GM18519 (cell line): ENCODE results near the gene ARHGEF6.

Experiments
- ATAC-seq: cut with Tn5 transposase; IDR thresholded peaks from one replicate; pipeline ENCODE4 v1.9.1; 2021; ENCODE audit warnings: mild to moderate bottlenecking, moderate library complexity; ENCODE audit not compliant: unreplicated experiment, low FRiP score

The ARHGEF6 gene

DNA sequence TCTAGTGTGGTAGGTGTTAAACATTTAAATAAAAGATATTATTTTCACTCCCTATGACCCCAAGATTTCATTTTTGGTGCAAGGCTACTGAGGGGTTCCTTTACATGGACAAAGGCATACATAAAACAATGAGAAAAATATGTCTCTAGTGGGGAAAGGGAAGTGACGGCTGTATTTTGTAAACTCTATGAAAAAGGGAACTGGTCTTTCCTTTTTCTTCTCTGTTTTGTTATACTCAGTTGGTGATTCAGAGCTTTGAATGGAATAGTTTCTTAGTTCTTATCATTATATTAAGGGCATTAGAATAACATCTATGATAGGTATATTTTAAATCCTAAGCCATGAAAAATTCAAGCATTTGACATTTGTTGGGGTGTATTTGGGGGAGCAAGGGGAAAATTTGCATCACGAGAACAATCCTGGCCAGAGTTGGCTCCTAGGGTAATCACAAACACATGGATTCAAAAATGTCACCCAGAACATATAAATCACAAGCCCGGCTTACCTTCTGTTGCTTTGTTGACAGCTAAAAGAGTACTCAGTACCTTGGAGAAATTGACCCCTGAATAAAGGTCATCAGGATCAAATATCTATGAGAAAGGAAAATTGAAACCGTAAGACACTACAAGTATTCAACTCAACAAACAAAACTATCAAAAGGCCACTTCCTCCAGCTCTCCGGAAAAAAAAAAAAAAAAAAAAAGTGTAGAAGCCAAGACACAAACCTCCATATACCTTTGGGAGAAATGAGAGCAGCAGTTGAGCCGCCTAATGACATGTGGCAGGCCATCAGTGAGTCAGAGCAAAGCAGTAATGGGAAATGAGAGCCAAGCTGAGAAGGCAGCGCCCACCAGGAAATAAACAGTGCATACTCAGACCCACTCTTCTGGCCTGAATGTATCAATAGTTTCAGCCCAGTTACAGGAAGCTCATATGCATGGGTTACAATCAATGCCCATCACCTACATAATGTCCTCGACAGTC is 33.4 kb downstream of the ARHGEF6 start:
- ATAC-seq, result no peak

DNA sequence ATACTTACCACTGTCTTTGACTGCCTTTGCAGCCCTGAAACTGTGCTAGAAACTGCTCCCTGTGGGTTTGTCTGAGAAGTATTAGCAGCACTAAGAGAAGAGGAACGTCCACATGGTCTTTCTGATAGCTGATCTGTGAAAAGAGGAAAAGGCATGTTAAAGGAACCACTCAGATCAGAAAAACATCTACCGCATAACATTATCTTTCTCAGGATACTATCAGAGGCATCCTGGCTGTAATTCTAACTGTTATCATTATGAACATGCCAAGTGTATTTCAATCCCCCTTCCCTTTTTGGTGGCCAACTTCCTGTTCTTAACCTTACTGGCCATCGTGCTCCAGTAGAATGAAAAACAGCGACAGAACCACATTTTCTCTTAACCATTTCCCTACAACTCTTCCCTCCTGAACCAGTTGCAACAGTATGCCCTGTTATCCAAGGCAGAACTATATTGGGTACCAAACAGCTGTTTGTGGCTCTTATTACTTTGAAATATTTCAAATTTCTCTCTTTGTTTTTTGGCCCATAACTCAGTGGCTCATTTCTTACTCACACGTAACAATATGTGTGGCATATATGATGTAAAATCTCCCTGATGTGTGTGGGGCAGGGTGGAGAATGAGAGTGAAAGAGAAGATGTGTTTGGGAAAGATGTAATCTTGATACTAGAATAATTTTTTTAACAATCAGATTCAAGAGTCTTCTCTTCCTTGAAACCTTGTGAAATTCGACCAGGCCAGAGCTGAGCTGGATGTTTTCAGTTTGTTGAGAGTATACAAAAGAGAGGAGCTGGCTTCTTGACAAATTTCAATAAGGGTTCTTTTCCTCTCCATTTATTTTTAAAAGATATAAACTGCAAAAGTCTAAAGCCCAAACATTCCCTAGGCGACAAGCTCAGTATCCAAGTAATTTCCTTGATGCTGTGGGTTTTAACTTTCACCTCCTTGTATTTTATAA is 35.2 kb downstream of the ARHGEF6 start:
- ATAC-seq, result no peak

DNA sequence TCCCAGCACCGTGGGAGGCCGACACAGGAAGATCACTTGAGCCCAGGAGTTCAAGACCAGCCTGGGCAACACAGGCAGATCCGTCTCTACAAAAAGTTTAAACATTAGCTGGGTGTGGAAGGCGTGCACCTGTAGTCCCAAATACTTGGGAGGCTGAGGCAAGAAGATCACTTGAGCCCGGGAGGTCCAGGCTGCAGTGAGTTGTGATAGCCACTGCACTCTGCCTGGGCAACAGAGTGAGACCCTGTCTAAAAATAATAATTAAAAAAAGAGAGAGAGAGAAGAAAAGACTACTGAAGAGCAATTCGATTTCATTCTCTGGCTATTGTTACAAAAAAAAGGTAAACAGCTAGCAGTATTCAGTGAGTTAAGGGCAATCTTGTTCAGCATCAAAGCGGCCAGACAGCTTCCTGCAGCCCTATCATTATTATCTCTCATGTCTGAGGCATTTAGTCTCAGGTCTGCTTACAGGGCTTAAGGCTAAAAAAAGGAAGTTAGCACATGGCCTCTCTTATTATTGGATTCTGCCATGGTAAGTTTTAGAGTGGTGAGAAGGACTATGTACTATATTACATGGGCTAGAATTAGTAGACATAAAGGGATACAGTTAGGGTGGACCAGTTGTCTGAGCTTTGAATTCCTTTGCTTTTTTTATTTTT is 37.9 kb downstream of the ARHGEF6 start:
- no peak for ATAC-seq

DNA sequence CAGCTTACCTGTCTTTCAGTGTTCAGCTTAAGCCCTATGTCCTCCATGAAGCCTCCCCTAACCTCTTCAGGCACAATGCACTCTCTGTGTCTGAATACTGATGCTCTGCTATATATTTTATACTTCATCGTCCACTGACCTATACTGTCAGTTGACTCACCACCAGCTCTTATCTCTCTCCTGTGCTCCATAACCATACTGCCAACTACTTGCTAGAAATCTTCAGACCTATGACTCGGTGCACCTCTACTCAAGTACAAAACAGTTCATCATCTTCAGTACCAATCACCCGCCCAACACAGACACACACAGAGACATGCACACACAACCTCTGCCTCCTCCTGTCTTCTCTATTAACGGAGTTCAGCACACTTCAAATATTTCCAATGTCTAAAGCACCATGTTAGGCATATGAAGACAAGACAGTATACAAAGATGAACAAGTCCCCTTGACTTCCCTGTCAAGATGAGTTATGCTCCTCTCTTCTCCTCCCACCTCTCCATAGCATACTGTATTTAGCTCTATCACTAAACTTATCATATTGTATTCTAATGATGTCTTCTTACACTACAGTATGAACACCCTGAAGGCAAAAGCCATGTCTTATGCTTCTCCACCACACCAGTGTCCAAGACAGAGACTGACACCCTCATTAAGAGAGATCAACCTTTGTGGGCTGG is 42.5 kb downstream of the ARHGEF6 start:
- no peak for ATAC-seq

DNA sequence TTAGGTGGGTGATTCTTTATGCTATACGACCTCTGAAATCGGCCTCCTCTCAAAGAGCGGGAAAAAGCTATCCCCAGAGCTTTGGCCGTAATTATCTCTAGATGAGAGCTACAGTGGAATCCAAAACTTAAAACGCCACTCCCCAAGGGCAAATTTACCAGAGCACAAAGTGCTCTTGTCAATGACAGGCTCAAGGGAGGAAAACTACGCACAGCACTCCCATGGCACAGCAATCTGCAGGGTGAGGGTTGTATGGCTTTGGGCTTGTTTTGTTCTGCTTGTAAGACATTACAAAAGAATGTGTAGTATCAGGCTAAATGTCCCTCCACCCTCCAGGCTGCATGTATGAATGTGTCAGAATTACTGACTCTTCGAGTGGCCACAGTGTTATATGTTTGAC is 44.0 kb downstream of the ARHGEF6 start:
- ATAC-seq, result no peak

DNA sequence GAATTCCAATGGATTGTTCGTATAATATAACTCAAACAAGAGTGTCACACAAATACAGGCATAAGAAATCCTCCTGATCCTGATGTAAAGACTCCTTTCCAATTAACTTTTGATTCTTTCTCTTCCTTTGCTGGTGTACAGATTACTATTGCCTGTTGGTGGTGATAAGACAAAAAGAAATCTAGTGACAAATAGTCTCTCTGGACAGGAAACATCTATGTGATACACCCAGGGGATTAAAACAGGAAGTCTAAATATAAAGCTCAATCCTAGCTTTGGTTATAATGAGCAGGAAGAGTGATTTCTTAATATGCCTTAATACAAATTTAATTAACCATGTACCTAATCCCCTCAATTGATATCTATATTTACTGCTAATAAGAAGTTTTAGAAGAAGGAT is 45.1 kb downstream of the ARHGEF6 start:
- ATAC-seq, result no peak

DNA sequence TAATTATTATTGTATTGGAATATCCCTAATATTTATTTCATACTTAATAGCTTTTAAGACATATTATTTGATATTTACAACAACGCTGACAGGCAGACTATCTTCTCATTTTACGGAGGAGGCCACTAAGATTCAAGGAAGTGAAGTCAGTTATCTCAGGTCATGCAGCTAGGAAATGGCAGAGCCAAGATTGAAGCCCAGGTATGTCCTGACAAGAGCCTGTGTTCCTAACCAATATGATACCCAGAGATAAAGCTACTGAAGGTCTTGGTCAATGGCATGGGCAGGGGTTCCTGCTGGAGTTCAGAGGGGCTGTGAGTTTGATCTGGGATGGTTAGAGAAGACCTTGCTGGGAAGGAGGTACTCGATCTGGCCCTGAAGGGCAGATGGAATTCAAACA is 47.1 kb downstream of the ARHGEF6 start:
- ATAC-seq, result no peak

DNA sequence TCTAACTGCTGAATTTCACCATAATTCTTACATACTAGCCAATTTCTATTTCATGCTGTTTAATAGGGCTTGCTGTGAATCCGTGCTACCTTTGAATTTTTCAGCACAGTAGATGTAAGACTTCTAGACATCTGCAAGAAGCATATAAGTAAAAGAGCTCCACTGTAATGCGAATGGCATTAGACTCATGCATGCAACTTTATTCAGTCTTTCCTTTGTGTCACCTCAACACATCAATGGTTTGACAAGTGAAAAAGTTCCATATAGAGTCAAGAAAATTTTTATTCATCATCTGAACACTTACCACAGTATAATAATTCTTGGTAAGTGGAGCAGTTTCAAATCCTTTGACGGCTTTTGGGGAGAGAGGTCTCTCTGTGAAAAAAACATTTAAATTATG is 48.9 kb downstream of the ARHGEF6 start:
- ATAC-seq, result no peak

DNA sequence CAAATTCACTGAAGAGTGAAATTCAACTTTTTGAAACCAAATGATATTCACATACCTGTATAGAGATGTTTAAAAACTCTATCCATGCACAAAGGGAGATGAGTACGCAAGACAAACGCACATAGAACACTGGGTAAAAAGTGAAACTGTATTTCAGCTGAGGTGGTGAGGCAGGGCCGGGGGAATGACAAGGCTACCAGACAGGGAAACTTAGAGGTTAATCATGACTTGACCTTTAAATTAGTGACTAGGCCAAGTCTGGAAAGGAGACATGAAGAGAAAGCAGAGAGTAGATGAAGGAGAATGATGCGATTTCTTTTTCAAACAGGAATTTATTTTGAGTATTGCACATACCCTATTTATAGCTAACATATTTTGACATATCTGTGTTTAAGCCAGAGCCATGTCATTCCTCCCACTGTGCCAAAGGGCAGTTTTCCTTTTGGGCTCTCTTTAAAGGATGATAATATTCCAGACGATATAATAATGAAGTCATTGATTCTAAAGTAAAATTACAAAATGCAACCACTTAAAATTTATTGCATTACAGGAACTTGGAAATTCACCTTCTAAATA is 49.4 kb downstream of the ARHGEF6 start:
- ATAC-seq, result no peak

DNA sequence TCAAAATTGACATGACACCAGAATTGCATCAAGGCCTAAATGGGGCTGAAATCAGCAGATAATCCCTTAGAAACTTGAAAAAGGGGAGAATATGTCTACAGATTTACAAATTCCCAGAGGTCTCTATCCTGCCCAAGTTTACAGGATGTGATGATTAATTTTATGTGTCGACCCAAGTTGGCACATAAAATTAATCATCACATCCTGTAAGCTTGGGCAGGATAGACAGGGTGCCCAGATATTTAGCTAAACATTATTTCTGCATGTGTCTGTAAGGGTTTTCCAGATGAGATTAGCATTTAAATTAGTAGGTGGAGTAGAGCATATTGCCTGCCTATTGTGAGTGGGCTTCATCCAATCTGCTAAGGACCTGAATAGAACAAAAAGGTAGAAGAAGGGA is 52.3 kb downstream of the ARHGEF6 start:
- ATAC-seq, result no peak

DNA sequence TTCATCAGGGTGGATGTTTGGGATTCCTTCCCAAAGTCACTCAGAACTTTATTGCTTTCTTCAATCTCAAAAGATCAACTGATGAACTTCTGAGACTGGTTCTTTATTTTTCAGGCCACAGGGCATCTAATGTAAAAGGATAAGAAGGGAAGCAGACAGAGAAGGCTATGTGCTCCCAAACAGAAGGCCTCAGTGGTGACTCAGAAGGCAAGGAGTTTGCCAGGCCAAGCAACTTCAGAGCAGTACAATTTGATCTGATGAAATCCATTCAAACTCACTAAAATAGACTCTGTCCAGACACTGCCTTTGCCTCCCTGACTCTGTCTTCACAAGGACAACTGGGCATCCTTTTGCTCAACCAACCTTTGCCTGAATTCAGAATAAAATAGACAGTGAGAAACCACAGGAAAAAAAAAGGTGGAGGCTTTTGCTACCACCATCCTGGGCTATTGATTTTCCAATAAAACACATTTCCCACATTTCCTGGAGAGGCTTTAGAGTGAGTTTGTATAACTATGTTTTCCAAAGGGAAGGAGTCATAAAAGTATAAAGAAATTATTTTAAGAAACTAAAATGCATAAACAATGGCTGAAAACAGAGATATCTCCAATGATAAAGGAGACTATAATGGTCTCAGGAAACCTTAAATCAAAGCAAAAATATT is 55.2 kb downstream of the ARHGEF6 start:
- no peak for ATAC-seq

DNA sequence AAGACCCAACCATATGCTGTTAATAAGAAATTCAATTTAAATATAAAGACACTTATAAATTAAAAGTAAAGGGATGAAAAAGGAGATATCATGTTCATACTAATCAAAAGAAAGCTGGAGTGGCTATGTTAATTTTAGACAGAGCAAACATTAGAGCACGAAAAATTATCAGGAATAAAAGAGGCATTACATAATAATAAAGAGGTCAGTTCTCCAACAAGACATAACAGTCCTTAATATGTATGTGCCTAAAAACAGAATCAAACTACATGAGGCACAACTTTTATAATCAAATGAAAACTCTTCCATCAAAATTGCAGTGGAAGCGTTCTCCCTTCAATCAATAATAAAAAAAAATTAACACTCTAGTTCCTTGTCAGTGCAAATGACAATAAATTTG is 62.6 kb downstream of the ARHGEF6 start:
- ATAC-seq, result no peak

DNA sequence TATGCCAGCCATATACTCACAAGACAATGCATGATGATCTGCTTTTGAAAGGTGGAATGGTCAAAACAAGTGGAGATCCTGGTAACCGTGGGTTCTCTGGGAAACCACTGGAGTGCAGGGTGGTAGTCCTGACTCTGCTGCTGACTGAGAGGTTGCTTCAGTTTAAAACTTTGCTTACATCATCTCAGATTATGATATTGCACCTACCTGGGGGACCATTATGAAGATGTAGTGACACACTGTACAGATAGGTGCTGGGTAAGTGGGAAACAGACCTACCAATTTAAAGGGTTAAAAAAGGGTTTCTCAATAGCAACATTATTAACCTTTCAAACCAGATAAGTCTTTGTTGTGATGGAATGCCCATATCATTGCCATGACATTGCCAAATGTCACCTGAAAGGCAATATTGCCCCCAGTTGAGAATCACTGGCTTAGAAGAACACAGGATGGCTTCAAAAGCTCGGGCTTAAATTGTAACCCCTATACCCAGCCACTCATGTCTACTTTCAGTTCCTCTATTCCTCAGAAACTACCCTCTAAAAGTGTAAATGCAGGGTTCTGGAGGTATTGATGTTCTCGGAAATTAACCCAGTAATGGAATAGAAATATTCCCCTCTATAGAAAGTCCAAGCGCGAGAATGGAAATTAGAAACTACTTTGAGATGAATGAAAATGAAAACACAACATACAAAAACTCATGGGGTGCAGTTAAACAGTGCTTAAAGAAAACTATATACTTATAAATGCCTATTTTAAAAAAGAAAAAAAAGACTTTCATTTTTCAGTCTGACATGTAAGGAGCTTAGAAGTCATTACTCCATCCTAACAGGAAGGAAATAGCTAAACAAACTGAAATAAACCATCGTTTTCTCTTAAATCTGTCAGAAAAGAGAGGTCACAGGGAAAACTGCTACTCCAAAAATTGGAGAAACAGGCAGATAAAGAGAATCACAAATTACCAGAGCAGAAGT is 65.8 kb downstream of the ARHGEF6 start:
- peak; percentile 85 for ATAC-seq

DNA sequence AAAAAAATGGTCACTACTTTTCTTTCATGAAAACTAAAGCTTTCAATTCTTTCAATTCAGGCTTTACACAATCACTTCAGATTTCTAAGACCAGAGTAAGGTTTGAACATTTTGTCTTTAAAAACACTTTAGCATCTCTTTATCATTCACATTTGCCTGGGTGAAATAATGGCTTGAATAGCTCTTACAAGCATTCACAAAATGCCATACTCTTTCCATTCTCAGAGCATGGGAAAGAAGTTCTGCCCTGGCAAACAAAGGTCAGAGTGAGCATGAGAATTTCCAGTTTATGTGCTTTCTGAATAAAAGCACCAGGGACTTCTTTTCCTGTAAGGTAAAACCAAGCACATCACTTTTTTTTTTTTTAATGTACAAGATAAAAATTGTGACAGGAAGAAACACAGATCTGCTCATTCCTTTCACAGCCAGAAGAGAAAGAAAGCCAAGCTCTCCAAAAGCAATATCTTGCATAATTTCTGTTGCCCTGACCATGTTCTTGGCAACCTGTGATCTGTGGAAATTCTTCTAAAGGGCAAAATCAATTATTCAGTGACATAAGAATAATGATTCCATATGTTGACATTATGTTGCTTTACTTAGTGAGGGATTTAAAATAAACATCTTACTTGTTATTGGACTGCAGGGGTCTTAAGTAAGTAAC is 68.0 kb downstream of the ARHGEF6 start:
- no peak for ATAC-seq

DNA sequence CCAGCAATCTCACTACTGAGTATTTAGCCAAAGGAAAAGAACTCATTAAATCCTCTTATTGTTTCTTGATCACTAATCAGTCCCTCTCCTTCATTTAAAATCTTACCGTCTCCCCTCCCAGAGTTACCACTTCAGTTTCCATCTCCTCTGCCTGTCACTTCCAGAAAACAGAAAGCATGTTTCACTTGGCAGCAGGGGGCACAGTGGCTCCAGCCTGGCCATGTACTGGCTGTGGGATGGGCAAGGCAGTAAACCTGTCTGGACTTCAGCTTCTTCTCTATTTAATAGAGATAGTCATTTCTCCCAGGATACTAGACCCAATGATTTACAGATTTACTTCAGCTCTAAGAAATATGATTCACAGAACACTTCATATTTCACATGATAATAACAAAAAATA is 69.6 kb downstream of the ARHGEF6 start:
- no peak for ATAC-seq

DNA sequence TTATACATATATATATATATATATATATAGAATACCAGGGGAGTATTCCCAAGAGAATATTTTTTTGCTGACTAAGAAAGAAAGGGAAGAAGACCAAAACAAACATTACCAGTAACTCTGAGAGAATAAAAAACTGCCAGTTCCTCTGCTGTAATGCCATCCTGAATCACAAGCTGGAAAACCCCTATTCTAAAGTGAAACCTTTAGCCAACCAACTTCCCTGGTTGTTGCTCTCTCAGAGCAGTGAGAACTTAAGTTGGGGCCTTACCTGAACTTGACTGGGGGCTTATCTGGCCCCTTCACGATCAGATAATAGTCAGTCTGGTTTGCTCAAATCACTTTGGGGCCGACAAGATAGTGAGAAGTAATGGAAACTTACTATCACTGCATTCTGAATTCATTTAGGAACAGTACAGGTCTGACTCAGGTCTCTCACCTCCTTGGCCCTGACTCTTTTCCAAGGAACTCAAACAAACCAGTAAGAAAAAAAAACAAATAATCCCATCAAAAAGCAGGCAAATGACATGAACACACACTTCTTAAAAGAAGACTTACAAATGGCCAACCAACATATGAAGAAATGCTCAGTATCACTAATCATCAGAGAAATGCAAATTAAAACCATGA is 70.3 kb downstream of the ARHGEF6 start:
- no peak for ATAC-seq

DNA sequence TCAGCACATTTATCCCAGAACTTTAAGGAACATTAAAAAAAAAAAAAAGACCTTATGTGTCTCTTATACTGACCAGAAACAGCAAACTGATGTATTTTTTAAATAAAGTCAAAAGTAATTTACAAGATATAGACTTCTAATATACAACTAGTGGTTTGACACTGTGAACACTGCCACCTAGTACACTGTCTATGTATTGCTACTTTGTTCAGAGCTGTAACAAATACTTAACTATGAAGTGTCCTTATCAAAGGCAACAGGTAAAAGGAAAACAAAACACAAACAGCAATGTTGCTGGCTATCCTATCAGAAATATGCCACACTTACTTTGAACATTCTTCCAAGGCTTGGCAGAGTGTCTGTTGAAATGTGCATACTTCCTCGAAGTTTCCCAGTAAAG is 72.4 kb downstream of the ARHGEF6 start:
- ATAC-seq, result no peak
